Measurements from ENCODE around the gene FEN1. TPM values are rescaled to one million over a fixed set of nuclear protein-coding genes. Genes with fewer than 3 reads are reported as not detected.

FEN1 gene
- total RNA-seq, 1 experiment from 2014 or later: 86.1 TPM

DNA sequence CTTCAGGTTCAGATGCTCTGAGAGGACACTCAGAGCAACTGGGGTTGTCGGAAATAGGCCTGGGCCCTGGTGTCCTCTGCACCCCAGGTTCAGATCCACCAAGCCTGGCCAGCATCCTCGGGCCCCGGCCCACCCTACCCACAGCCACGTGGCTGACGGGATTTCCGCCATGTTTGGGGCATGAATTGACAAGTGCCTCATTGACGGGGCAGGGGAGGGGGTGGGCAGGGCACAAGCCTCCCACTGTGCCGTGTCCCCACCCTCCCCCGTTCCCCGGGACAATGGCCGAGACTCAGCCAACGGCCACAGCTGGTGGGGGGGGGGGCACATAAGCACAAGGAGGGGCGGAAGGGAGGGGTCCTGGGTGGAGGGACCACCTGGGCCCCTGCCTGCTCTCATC lies 31.8 kb upstream of the FEN1 start:
- Histone ChIP-seq H3K27me3 (replicated peaks; ENCODE audit: control insufficient read depth, insufficient read depth, low read length) (no peaks in the 10 kb centered on the region), H3K36me3 (ENCODE audit: control insufficient read depth, insufficient read depth, low read length) (peaks cover 3% of the 10 kb centered on the region; the same call in 1 of the 2 replicates), H3K4me1 (peaks cover 60% of the 10 kb centered on the region), H3K4me3 (ENCODE audit: low read depth, low read length) (no peak overlapping the region), H3K9me3 (no peaks in the 10 kb centered on the region)
- Mint-ChIP-seq H3K27me3 (ENCODE audit: insufficient read depth, unreplicated experiment) (no peaks in the 10 kb centered on the region), H3K4me1 (ENCODE audit: low read depth, unreplicated experiment) (peaks cover 15% of the 10 kb centered on the region), H3K36me3 (ENCODE audit: insufficient read depth, unreplicated experiment) (peaks cover 49% of the 10 kb centered on the region), H3K27ac (ENCODE audit: unreplicated experiment) (no peak overlapping the region), H3K9me3 (ENCODE audit: unreplicated experiment) (no peaks in the 10 kb centered on the region), H3K4me3 (ENCODE audit: unreplicated experiment) (no peak overlapping the region)
- CTCF ChIA-PET: no interaction called here
- POLR2A ChIA-PET: no interaction called here
- no TSS peak for BruUV-seq (replicated peaks)
- TF ChIP-seq, protein P1, sequence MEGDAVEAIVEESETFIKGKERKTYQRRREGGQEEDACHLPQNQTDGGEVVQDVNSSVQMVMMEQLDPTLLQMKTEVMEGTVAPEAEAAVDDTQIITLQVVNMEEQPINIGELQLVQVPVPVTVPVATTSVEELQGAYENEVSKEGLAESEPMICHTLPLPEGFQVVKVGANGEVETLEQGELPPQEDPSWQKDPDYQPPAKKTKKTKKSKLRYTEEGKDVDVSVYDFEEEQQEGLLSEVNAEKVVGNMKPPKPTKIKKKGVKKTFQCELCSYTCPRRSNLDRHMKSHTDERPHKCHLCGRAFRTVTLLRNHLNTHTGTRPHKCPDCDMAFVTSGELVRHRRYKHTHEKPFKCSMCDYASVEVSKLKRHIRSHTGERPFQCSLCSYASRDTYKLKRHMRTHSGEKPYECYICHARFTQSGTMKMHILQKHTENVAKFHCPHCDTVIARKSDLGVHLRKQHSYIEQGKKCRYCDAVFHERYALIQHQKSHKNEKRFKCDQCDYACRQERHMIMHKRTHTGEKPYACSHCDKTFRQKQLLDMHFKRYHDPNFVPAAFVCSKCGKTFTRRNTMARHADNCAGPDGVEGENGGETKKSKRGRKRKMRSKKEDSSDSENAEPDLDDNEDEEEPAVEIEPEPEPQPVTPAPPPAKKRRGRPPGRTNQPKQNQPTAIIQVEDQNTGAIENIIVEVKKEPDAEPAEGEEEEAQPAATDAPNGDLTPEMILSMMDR (IDR thresholded peaks at IDR 0.05; ENCODE audit: insufficient read depth in 1 of 2, low read depth in 1 of 2, low read length in 1 of 2, severe bottlenecking in 1 of 2, unreplicated experiment in 1 of 2): no peak
- intact Hi-C loops (cut with micrococcal nuclease; ENCODE audit: unreplicated experiment): no loop called here
- DNase-seq: no peak

DNA sequence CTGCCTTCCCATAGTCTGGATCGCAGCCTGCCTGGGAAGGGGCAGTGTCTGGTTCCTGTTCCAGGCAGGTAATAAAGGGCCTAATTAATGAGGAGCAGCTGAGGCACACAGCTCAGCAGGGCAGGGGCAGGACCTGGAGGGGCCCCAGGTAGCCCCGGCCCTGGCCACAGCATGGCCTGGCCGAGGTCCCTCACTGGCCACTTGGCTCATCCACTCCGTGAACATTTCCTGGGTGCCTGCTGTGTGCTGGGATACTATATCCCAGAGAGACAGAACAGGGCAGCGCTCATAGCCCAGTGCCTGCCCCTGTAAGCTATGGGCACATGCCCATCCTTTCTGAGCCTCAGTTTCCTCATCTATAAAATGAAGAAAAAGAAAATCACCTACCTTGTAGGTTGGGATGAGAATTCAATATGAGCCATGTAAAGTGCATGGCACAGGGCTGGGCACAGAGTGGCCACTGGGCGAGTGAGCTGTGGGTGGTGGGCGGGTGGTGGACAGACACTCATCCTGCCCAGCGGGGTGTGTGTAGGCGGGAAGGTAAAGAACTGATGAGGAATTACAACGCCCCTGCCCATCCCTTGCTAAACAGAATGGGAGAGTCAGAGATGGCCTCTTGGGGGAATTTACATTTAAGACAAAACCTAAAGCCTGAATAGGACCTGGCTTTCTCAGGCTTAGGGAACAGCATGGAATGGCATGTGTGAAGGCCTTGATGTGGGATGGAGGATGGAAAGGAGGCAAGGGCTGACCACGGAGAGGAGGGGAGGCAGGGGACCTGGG lies 31.1 kb upstream of the FEN1 start:
- peaks cover 55% of the 10 kb centered on the region for H3K4me1 ChIP-seq

DNA sequence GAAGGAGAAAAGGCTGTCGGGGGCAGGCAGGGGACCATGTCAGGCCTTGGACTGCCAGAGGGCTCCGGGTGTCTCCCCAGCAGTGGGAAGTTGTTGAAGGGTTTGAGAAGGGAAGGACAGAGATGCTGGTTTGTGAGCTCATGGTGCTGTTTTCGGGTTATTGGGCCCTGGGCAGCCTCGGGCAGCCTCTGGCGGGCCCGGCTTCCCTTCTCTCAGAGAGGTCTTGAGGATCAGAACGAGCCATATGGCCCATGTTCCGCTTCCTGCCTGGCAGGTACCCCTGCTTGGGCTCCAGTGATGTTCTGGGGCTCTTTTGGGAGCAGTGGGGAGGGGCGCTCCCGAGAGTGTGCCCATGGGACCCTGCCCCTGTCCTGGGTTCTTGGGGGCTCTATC lies 30.5 kb upstream of the FEN1 start:
- no peak overlapping the region for H3K4me3 ChIP-seq (ENCODE audit: low read depth, low read length)
- no peaks in the 10 kb centered on the region for H3K27me3 Mint-ChIP-seq (ENCODE audit: insufficient read depth, unreplicated experiment)
- no TSS peak for BruUV-seq (replicated peaks)
- no peaks in the 10 kb centered on the region for H3K9me3 Mint-ChIP-seq (ENCODE audit: unreplicated experiment)
- peaks cover 3% of the 10 kb centered on the region; the same call in 1 of the 2 replicates for H3K36me3 ChIP-seq (ENCODE audit: control insufficient read depth, insufficient read depth, low read length)
- TF ChIP-seq, protein P1 (IDR thresholded peaks at IDR 0.05; ENCODE audit: insufficient read depth in 1 of 2, low read depth in 1 of 2, low read length in 1 of 2, severe bottlenecking in 1 of 2, unreplicated experiment in 1 of 2): no peak
- peaks cover 55% of the 10 kb centered on the region for H3K4me1 ChIP-seq
- H3K4me3 Mint-ChIP-seq (ENCODE audit: unreplicated experiment): no peak overlapping the region
- no peaks in the 10 kb centered on the region for H3K27me3 ChIP-seq (replicated peaks; ENCODE audit: control insufficient read depth, insufficient read depth, low read length)
- DNase-seq: no peak
- POLR2A ChIA-PET: no interaction called here
- peaks cover 44% of the 10 kb centered on the region for H3K36me3 Mint-ChIP-seq (ENCODE audit: insufficient read depth, unreplicated experiment)
- H3K27ac Mint-ChIP-seq (ENCODE audit: unreplicated experiment): peak overlapping the region; percentile 31
- peaks cover 3% of the 10 kb centered on the region for H3K4me1 Mint-ChIP-seq (ENCODE audit: low read depth, unreplicated experiment)
- intact Hi-C loops (cut with micrococcal nuclease; ENCODE audit: unreplicated experiment): no loop called here
- no peaks in the 10 kb centered on the region for H3K9me3 ChIP-seq
- CTCF ChIA-PET: no interaction called here

More for the DNA sequence above, 31.1 kb upstream of the FEN1 start:
- no peak for DNase-seq
- Mint-ChIP-seq H3K27ac (ENCODE audit: unreplicated experiment) (peak overlapping the region; percentile 31), H3K4me1 (ENCODE audit: low read depth, unreplicated experiment) (peaks cover 8% of the 10 kb centered on the region), H3K4me3 (ENCODE audit: unreplicated experiment) (no peak overlapping the region), H3K27me3 (ENCODE audit: insufficient read depth, unreplicated experiment) (no peaks in the 10 kb centered on the region), H3K36me3 (ENCODE audit: insufficient read depth, unreplicated experiment) (peaks cover 45% of the 10 kb centered on the region), H3K9me3 (ENCODE audit: unreplicated experiment) (no peaks in the 10 kb centered on the region)
- ChIA-PET CTCF (no interaction called here), POLR2A (no interaction called here)
- H3K27me3 ChIP-seq (replicated peaks; ENCODE audit: control insufficient read depth, insufficient read depth, low read length): no peaks in the 10 kb centered on the region
- intact Hi-C loops (cut with micrococcal nuclease; ENCODE audit: unreplicated experiment): no loop called here
- no peak overlapping the region for H3K4me3 ChIP-seq (ENCODE audit: low read depth, low read length)
- TF ChIP-seq, protein P1 (IDR thresholded peaks at IDR 0.05; ENCODE audit: insufficient read depth in 1 of 2, low read depth in 1 of 2, low read length in 1 of 2, severe bottlenecking in 1 of 2, unreplicated experiment in 1 of 2): no peak
- H3K36me3 ChIP-seq (ENCODE audit: control insufficient read depth, insufficient read depth, low read length): peaks cover 3% of the 10 kb centered on the region; the same call in 1 of the 2 replicates
- BruUV-seq (replicated peaks): no TSS peak
- H3K9me3 ChIP-seq: no peaks in the 10 kb centered on the region

Measured in Caco-2 (cell line).